Endothelial cell (in vitro differentiated cells): ENCODE measurements around the gene MOV10. TPM values are rescaled to one million over a fixed set of nuclear protein-coding genes. Genes with fewer than 3 reads are reported as not detected.

Experiments used
- DNase-seq: peaks from one replicate; pipeline ENCODE4 v3.0.0; 2021; ENCODE audit warnings: low spot score
- H3K27ac Mint-ChIP-seq: one replicate; pipeline ENCODE4 v1.8.0; 2021; ENCODE audit warnings: mixed read lengths, inconsistent platforms; ENCODE audit not compliant: unreplicated experiment
- H3K27me3 Mint-ChIP-seq: one replicate; pipeline ENCODE4 v1.8.0; 2021; ENCODE audit warnings: mild to moderate bottlenecking, moderate library complexity, mixed read lengths, inconsistent platforms; ENCODE audit not compliant: unreplicated experiment
- H3K36me3 Mint-ChIP-seq: one replicate; pipeline ENCODE4 v1.8.0; 2021; ENCODE audit warnings: mild to moderate bottlenecking, low read depth, mixed read lengths, inconsistent platforms; ENCODE audit not compliant: unreplicated experiment
- H3K4me1 Mint-ChIP-seq: one replicate; pipeline ENCODE4 v1.8.0; 2021; ENCODE audit warnings: mild to moderate bottlenecking, mixed read lengths, inconsistent platforms; ENCODE audit not compliant: unreplicated experiment
- H3K4me3 Mint-ChIP-seq: one replicate; pipeline ENCODE4 v1.8.0; 2021; ENCODE audit warnings: mild to moderate bottlenecking, mixed read lengths, inconsistent platforms; ENCODE audit not compliant: unreplicated experiment
- H3K9me3 Mint-ChIP-seq: one replicate; pipeline ENCODE4 v1.8.0; 2021; ENCODE audit warnings: mixed read lengths, inconsistent platforms; ENCODE audit not compliant: unreplicated experiment
- CTCF ChIP-seq: fragments of 200-600 bp; sonication (generic); IDR thresholded peaks from one replicate; pipeline ENCODE4 v1.5.0; 2021; ENCODE audit warnings: antibody characterized with exemption; ENCODE audit not compliant: unreplicated experiment
- total RNA-seq: library from RNA; stranded (reverse); fragmentation: NEBNext Ultra II Directional; extraction: Animal tissue kit (Norgen Biotek cat#: 25700); gene quantifications from one replicate; pipeline ENCODE4 v1.2.1, GENCODE V29; 2021; ENCODE audit not compliant: unreplicated experiment

Gene MOV10
- total RNA-seq, 1 donor from 2014 or later, result 43.5 TPM

- H3K4me3 Mint-ChIP-seq, result peak overlapping the region; percentile 95
- peaks cover 50% of the 10 kb centered on the region for H3K4me1 Mint-ChIP-seq
- H3K9me3 Mint-ChIP-seq, result no peaks in the 10 kb centered on the region
- H3K36me3 Mint-ChIP-seq, result peaks cover 27% of the 10 kb centered on the region
- peaks cover 27% of the 10 kb centered on the region for H3K27me3 Mint-ChIP-seq
- H3K27ac Mint-ChIP-seq, result peak overlapping the region; percentile 90
- peak; percentile 76 for TF ChIP-seq CTCF
- DNase-seq, result peak; percentile 93
Observed at GRCh38 chr1:112707221-112708001, 33.0 kb downstream of the MOV10 start.

- no peak for DNase-seq
- H3K36me3 Mint-ChIP-seq, result peaks cover 21% of the 10 kb centered on the region
- peak overlapping the region; percentile 90 for H3K27ac Mint-ChIP-seq
- no peaks in the 10 kb centered on the region for H3K9me3 Mint-ChIP-seq
- peak overlapping the region; percentile 95 for H3K4me3 Mint-ChIP-seq
- H3K27me3 Mint-ChIP-seq, result peaks cover 28% of the 10 kb centered on the region
- TF ChIP-seq CTCF, result no peak
- H3K4me1 Mint-ChIP-seq, result peaks cover 45% of the 10 kb centered on the region
Observed at GRCh38 chr1:112708002-112708448, 33.6 kb downstream of the MOV10 start.

GRCh38 chr1:112708489-112708888, 34.0 kb downstream of the MOV10 start:
- Mint-ChIP-seq H3K27me3 (peaks cover 31% of the 10 kb centered on the region), H3K9me3 (no peaks in the 10 kb centered on the region), H3K27ac (no peak overlapping the region), H3K4me1 (peaks cover 41% of the 10 kb centered on the region), H3K4me3 (peak overlapping the region; percentile 95), H3K36me3 (peaks cover 18% of the 10 kb centered on the region)
- TF ChIP-seq CTCF, result no peak
- DNase-seq, result no peak

- H3K36me3 Mint-ChIP-seq, result peaks cover 18% of the 10 kb centered on the region
- no peak for TF ChIP-seq CTCF
- no peak overlapping the region for H3K27ac Mint-ChIP-seq
- peaks cover 31% of the 10 kb centered on the region for H3K4me1 Mint-ChIP-seq
- no peak for DNase-seq
- H3K9me3 Mint-ChIP-seq, result no peaks in the 10 kb centered on the region
- no peak overlapping the region for H3K4me3 Mint-ChIP-seq
- H3K27me3 Mint-ChIP-seq, result peaks cover 27% of the 10 kb centered on the region
Observed at GRCh38 chr1:112710159-112710558, 35.7 kb downstream of the MOV10 start.

- peaks cover 15% of the 10 kb centered on the region for H3K36me3 Mint-ChIP-seq
- H3K4me1 Mint-ChIP-seq, result peaks cover 27% of the 10 kb centered on the region
- peak overlapping the region; percentile 44 for H3K4me3 Mint-ChIP-seq
- H3K9me3 Mint-ChIP-seq, result no peaks in the 10 kb centered on the region
- H3K27ac Mint-ChIP-seq, result peak overlapping the region; percentile 42
- DNase-seq, result no peak
- peaks cover 28% of the 10 kb centered on the region for H3K27me3 Mint-ChIP-seq
- no peak for TF ChIP-seq CTCF
Observed at GRCh38 chr1:112710586-112710985, 36.1 kb downstream of the MOV10 start.
